H9 (cell line): Measurements from ENCODE around the gene STIM2. TPM values are rescaled to one million over a fixed set of nuclear protein-coding genes. Genes with fewer than 3 reads are reported as not detected.

ENCODE experiments used
- DNase-seq: peaks from one replicate; pipeline ENCODE4 v3.0.0-alpha.2; 2017
- H2AFZ ChIP-seq: one replicate; pipeline ENCODE4 v1.6.1; 2013; ENCODE audit warnings: mild to moderate bottlenecking, low read length, control low read depth, moderate library complexity
- H2AK5ac ChIP-seq: 2 replicates; pipeline ENCODE4 v1.6.1; 2013; ENCODE audit warnings: low read length, control low read depth, mixed read lengths; ENCODE audit not compliant: insufficient read length
- H2BK120ac ChIP-seq: one replicate; pipeline ENCODE4 v1.6.1; 2013; ENCODE audit warnings: low read depth, mild to moderate bottlenecking, low read length, control low read depth, inconsistent platforms; ENCODE audit not compliant: poor library complexity, severe bottlenecking
- H2BK12ac ChIP-seq: 2 replicates; pipeline ENCODE4 v1.6.1; 2013; ENCODE audit warnings: low read length, control low read depth, mixed read lengths, low read depth; ENCODE audit not compliant: insufficient read length
- H2BK15ac ChIP-seq: 2 replicates; pipeline ENCODE4 v1.6.1; 2013; ENCODE audit warnings: low read depth, low read length, control low read depth
- H2BK20ac ChIP-seq: one replicate; pipeline ENCODE4 v1.6.1; 2013; ENCODE audit warnings: low read depth, mild to moderate bottlenecking, low read length, control low read depth, inconsistent platforms; ENCODE audit not compliant: poor library complexity, severe bottlenecking
- H2BK5ac ChIP-seq: 2 replicates; pipeline ENCODE4 v1.6.1; 2013; ENCODE audit warnings: low read length, control low read depth, mixed read lengths; ENCODE audit not compliant: insufficient read length
- H3K14ac ChIP-seq: 2 replicates; pipeline ENCODE4 v1.6.1; 2013; ENCODE audit warnings: low read length, control low read depth; ENCODE audit not compliant: insufficient read depth
- H3K18ac ChIP-seq: 2 replicates; pipeline ENCODE4 v1.6.1; 2013; ENCODE audit warnings: low read depth, mild to moderate bottlenecking, mixed read lengths, low read length, control low read depth; ENCODE audit not compliant: insufficient read length
- H3K23ac ChIP-seq: 2 replicates; pipeline ENCODE4 v1.6.1; 2013; ENCODE audit warnings: low read length, control low read depth, mixed read lengths, low read depth; ENCODE audit not compliant: insufficient read length
- H3K23me2 ChIP-seq: 2 replicates; pipeline ENCODE4 v1.6.1; 2013; ENCODE audit warnings: low read depth, mild to moderate bottlenecking, mixed read lengths, low read length, control low read depth; ENCODE audit not compliant: insufficient read length, poor library complexity, severe bottlenecking
- H3K27ac ChIP-seq: 2 replicates; pipeline ENCODE4 v1.5.1; 2013; ENCODE audit warnings: low read length, control low read depth, mixed read lengths, low read depth; ENCODE audit not compliant: insufficient read length
- H3K27me3 ChIP-seq: 2 replicates; pipeline ENCODE4 v1.6.1; 2013; ENCODE audit warnings: low read length, control low read depth, inconsistent platforms; ENCODE audit not compliant: insufficient read depth
- H3K4ac ChIP-seq: 2 replicates; pipeline ENCODE4 v1.6.1; 2013; ENCODE audit warnings: low read depth, mild to moderate bottlenecking, control low read depth, inconsistent platforms, low read length, moderate library complexity
- H3K4me1 ChIP-seq: 2 replicates; pipeline ENCODE4 v1.6.1; 2013; ENCODE audit warnings: low read length, control low read depth, inconsistent platforms; ENCODE audit not compliant: insufficient read depth
- H3K4me2 ChIP-seq: 2 replicates; pipeline ENCODE4 v1.6.1; 2013; ENCODE audit warnings: low read length, control low read depth, mixed read lengths; ENCODE audit not compliant: insufficient read length, insufficient read depth
- H3K56ac ChIP-seq: 2 replicates; pipeline ENCODE4 v1.6.1; 2013; ENCODE audit warnings: low read depth, mild to moderate bottlenecking, mixed read lengths, low read length, control low read depth; ENCODE audit not compliant: insufficient read length
- H3K79me1 ChIP-seq: 2 replicates; pipeline ENCODE4 v1.6.1; 2013; ENCODE audit warnings: low read depth, mild to moderate bottlenecking, moderate library complexity, low read length, control low read depth, inconsistent platforms; ENCODE audit not compliant: insufficient read depth, poor library complexity, severe bottlenecking
- H3K79me2 ChIP-seq: 2 replicates; pipeline ENCODE4 v1.6.1; 2013; ENCODE audit warnings: low read length, control low read depth, inconsistent platforms; ENCODE audit not compliant: insufficient read depth
- H3K9ac ChIP-seq: 2 replicates; pipeline ENCODE4 v1.6.1; 2013; ENCODE audit warnings: low read length, control low read depth, mixed read lengths; ENCODE audit not compliant: insufficient read length; ENCODE audit errors: extremely low read depth
- H3K9me3 ChIP-seq: one replicate; pipeline ENCODE4 v1.6.1; 2013; ENCODE audit warnings: low read depth, low read length, inconsistent platforms; ENCODE audit not compliant: control insufficient read depth
- H3T11ph ChIP-seq: one replicate; pipeline ENCODE4 v1.6.1; 2013; ENCODE audit warnings: mild to moderate bottlenecking, low read length, control low read depth, inconsistent platforms
- H4K20me1 ChIP-seq: one replicate; pipeline ENCODE4 v1.6.1; 2013; ENCODE audit not compliant: control insufficient read depth, insufficient read length, insufficient read depth
- H4K5ac ChIP-seq: 2 replicates; pipeline ENCODE4 v1.6.1; 2013; ENCODE audit warnings: low read depth, mild to moderate bottlenecking, mixed read lengths, low read length, control low read depth; ENCODE audit not compliant: insufficient read length
- H4K8ac ChIP-seq: replicated peaks from 2 replicates; pipeline ENCODE4 v1.6.1; 2013; ENCODE audit warnings: low read length, control low read depth, mixed read lengths, low read depth; ENCODE audit not compliant: insufficient read length
- H4K91ac ChIP-seq: 2 replicates; pipeline ENCODE4 v1.6.1; 2013; ENCODE audit warnings: low read depth, mild to moderate bottlenecking, moderate library complexity, mixed read lengths, low read length, control low read depth; ENCODE audit not compliant: insufficient read length
- H3K27ac Mint-ChIP-seq, 3 experiments: 2 replicates in 2 of 3; 3 replicates in 1 of 3; pipeline ENCODE4 v1.8.0; 2020 to 2021; ENCODE audit warnings: mixed read lengths in 3 of 3, mild to moderate bottlenecking in 1 of 3, moderate library complexity in 1 of 3
- H3K27me3 Mint-ChIP-seq: 2 replicates; pipeline ENCODE4 v1.8.0; 2021; ENCODE audit warnings: low read depth, mild to moderate bottlenecking, moderate library complexity, mixed read lengths
- H3K36me3 Mint-ChIP-seq, 3 experiments: 2 replicates in 2 of 3; 3 replicates in 1 of 3; pipeline ENCODE4 v1.8.0; 2020 to 2021; ENCODE audit warnings: low read depth in 3 of 3, mixed read lengths in 3 of 3; ENCODE audit not compliant: insufficient read depth in 1 of 3
- H3K4me1 Mint-ChIP-seq, 2 experiments: 2 replicates each; pipeline ENCODE4 v1.8.0; 2020; ENCODE audit warnings: mixed read lengths in 2 of 2
- H3K4me3 Mint-ChIP-seq, 2 experiments: 2 replicates in 1 of 2; 3 replicates in 1 of 2; pipeline ENCODE4 v1.8.0; 2020 to 2021; ENCODE audit warnings: mild to moderate bottlenecking in 2 of 2, mixed read lengths in 2 of 2, moderate library complexity in 1 of 2
- H3K9me3 Mint-ChIP-seq, 2 experiments: 2 replicates in 1 of 2; 3 replicates in 1 of 2; pipeline ENCODE4 v1.8.0; 2020; ENCODE audit warnings: mild to moderate bottlenecking in 2 of 2, mixed read lengths in 2 of 2, moderate library complexity in 1 of 2
- WGBS: extraction: QIAGEN DNeasy Blood & Tissue Kit; methylation state at CpG from one replicate; pipeline ENCODE4 v1.1.7; 2013; ENCODE audit warnings: missing lambda C conversion rate, low lambda C conversion rate, mixed read lengths; ENCODE audit not compliant: insufficient read length; ENCODE audit errors: extremely low coverage; 5-methylcytosine and 5-hydroxymethylcytosine counted together
- total RNA-seq: library from RNA; stranded (reverse); gene quantifications from 2 replicates; pipeline ENCODE4 v1.2.1, GENCODE V29; 2021
- TF ChIP-seq, protein P1 (sequence below): fragments of 200-600 bp; sonication (generic); conservative IDR thresholded peaks from 3 replicates; pipeline ENCODE4 v1.8.0; 2021; ENCODE audit warnings: antibody characterized with exemption, mild to moderate bottlenecking

The STIM2 gene
- total RNA-seq, 1 experiment from 2014 or later: 26.2 TPM

DNA sequence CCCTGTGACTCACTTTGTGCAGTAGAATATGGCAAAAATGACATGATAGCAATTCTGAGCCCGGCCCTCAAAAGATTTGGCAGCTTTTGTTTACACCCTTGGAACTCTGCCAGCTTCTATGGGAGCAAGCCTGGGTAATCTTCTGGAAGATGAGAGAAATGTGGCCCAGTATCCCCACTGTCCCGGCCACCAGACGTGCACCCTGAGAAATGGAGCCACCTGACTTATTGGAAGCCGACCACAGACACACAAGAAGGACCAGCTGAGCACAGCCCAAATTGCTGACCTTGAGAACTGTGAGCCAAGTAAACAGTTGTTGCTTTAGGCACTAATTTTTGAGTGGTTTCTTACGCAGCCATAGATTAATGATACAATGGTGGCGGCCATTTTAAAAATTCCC is 197.0 kb downstream of the STIM2 start:
- H2AFZ ChIP-seq: no peak overlapping the region
- H3K18ac ChIP-seq: no peak overlapping the region
- H3K9me3 Mint-ChIP-seq: no peaks in the 10 kb centered on the region; a peak in 1 of 5 replicates
- no peak overlapping the region for H3K4me2 ChIP-seq
- no peak overlapping the region for H4K8ac ChIP-seq
- H3K4me1 ChIP-seq: peaks cover 5% of the 10 kb centered on the region; the same call in 1 of the 2 replicates
- TF ChIP-seq, protein P1, sequence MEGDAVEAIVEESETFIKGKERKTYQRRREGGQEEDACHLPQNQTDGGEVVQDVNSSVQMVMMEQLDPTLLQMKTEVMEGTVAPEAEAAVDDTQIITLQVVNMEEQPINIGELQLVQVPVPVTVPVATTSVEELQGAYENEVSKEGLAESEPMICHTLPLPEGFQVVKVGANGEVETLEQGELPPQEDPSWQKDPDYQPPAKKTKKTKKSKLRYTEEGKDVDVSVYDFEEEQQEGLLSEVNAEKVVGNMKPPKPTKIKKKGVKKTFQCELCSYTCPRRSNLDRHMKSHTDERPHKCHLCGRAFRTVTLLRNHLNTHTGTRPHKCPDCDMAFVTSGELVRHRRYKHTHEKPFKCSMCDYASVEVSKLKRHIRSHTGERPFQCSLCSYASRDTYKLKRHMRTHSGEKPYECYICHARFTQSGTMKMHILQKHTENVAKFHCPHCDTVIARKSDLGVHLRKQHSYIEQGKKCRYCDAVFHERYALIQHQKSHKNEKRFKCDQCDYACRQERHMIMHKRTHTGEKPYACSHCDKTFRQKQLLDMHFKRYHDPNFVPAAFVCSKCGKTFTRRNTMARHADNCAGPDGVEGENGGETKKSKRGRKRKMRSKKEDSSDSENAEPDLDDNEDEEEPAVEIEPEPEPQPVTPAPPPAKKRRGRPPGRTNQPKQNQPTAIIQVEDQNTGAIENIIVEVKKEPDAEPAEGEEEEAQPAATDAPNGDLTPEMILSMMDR: no peak
- no peaks in the 10 kb centered on the region for H3K79me1 ChIP-seq
- no peak overlapping the region for H3K4me3 Mint-ChIP-seq
- no peak overlapping the region for H3K4ac ChIP-seq
- no peak overlapping the region for H3K14ac ChIP-seq
- H3K9ac ChIP-seq: no peak overlapping the region
- no peak overlapping the region for H4K91ac ChIP-seq
- no peaks in the 10 kb centered on the region for H3K79me2 ChIP-seq
- no peaks in the 10 kb centered on the region for H3K9me3 ChIP-seq
- peaks cover 1% of the 10 kb centered on the region; the same call in 1 of the 2 replicates for H3K27me3 Mint-ChIP-seq
- no peak overlapping the region for H3K27ac Mint-ChIP-seq
- H3K23me2 ChIP-seq: no peaks in the 10 kb centered on the region
- no peak overlapping the region for H2BK120ac ChIP-seq
- H3K27me3 ChIP-seq: no peaks in the 10 kb centered on the region
- no peak overlapping the region for H3K23ac ChIP-seq
- peaks cover 17 to 34% of the 10 kb centered on the region in 2 experiments for H3K4me1 Mint-ChIP-seq
- H4K5ac ChIP-seq: no peak overlapping the region
- no peaks in the 10 kb centered on the region for H4K20me1 ChIP-seq
- H2BK5ac ChIP-seq: no peak overlapping the region
- no peaks in the 10 kb centered on the region for H3K36me3 Mint-ChIP-seq
- no peak overlapping the region for H2BK15ac ChIP-seq
- H3K56ac ChIP-seq: no peak overlapping the region
- no peak overlapping the region for H2BK12ac ChIP-seq
- H3K27ac ChIP-seq: no peak overlapping the region
- no peak overlapping the region for H2BK20ac ChIP-seq
- no peak for DNase-seq
- no CpG with 5 or more reads among the region's 6 CpGs for WGBS
- H2AK5ac ChIP-seq: no peak overlapping the region
- H3T11ph ChIP-seq: no peak overlapping the region
